ENCODE data around the gene ZNF646. TPM values are rescaled to one million over a fixed set of nuclear protein-coding genes. Genes with fewer than 3 reads are reported as not detected.

Gene ZNF646
- total RNA-seq, 1 donor from 2014 or later = 18.4 TPM

DNA sequence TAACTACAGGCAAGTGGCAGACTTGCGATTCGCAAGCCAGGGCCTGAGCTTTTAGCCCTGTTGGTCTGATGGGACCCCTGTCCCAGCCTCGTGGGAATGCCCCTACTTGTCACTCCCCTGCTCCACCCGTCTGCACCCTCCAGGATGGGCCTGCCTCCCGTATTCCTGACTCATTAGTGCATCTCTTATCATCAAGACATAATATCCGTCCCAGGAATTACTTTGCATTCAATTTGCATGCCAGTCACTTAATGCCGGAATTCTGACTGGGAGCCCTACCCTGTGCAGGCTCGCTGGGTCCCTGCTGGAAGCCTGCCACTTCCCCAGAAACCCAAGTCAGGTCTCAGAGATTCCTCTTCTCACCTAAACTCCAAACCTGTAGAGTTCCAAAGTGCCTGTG is 11.2 kb downstream of the ZNF646 start:
- Mint-ChIP-seq H3K9me3 (ENCODE audit: unreplicated experiment) (no peaks in the 10 kb centered on the region), H3K27ac (ENCODE audit: unreplicated experiment) (no peak overlapping the region), H3K4me3 (ENCODE audit: unreplicated experiment) (no peak overlapping the region), H3K27me3 (ENCODE audit: unreplicated experiment) (no peaks in the 10 kb centered on the region), H3K4me1 (ENCODE audit: unreplicated experiment) (peaks cover 2% of the 10 kb centered on the region), H3K36me3 (ENCODE audit: unreplicated experiment) (peaks cover 8% of the 10 kb centered on the region)
- no peak for DNase-seq (ENCODE audit: extremely low spot score, unreplicated experiment)
- TF ChIP-seq, protein P1, sequence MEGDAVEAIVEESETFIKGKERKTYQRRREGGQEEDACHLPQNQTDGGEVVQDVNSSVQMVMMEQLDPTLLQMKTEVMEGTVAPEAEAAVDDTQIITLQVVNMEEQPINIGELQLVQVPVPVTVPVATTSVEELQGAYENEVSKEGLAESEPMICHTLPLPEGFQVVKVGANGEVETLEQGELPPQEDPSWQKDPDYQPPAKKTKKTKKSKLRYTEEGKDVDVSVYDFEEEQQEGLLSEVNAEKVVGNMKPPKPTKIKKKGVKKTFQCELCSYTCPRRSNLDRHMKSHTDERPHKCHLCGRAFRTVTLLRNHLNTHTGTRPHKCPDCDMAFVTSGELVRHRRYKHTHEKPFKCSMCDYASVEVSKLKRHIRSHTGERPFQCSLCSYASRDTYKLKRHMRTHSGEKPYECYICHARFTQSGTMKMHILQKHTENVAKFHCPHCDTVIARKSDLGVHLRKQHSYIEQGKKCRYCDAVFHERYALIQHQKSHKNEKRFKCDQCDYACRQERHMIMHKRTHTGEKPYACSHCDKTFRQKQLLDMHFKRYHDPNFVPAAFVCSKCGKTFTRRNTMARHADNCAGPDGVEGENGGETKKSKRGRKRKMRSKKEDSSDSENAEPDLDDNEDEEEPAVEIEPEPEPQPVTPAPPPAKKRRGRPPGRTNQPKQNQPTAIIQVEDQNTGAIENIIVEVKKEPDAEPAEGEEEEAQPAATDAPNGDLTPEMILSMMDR (IDR thresholded peaks at IDR 0.05) = no peak

DNA sequence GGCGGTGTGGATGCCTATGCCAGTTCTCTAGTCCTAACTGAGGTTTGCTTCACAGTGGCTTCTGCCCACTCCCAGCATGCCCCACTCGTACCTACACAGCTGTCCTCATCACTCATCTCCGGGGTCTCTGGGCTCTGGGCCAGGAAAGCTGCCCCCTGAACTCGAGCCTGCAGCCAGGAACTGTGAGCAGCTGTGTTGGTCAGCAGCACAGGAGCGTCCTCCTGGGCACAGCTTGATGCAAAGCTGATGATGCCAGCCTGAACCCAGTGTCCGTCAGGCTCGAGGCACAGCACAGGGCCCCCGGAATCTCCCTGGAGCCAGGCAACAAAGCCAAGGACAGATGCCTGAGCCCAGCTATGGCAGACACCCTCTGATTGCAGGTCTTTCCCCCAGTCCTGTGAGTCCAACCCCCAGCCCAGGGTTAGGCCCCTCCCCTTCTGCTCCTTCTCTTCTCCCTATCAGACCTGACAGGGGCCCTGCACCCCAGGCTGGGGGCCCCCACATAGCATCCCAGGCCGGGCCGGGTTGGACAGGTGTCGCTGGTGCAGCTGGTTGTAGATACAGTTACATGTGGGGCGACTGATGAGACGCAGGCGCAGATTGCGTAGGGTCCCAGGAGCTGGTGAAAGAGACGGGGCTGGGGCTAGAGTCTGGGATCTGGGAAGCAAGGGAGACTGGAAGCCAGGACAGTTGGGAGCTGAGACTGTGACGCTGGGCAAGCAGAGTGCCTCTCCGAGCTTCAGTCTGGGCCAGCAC is 11.8 kb downstream of the ZNF646 start:
- Mint-ChIP-seq H3K27ac (ENCODE audit: unreplicated experiment) (no peak overlapping the region), H3K27me3 (ENCODE audit: unreplicated experiment) (no peaks in the 10 kb centered on the region), H3K4me3 (ENCODE audit: unreplicated experiment) (no peak overlapping the region), H3K36me3 (ENCODE audit: unreplicated experiment) (peaks cover 8% of the 10 kb centered on the region), H3K4me1 (ENCODE audit: unreplicated experiment) (peaks cover 4% of the 10 kb centered on the region), H3K9me3 (ENCODE audit: unreplicated experiment) (no peaks in the 10 kb centered on the region)
- TF ChIP-seq, protein P1 (IDR thresholded peaks at IDR 0.05) = no peak
- no peak for DNase-seq (ENCODE audit: extremely low spot score, unreplicated experiment)

DNA sequence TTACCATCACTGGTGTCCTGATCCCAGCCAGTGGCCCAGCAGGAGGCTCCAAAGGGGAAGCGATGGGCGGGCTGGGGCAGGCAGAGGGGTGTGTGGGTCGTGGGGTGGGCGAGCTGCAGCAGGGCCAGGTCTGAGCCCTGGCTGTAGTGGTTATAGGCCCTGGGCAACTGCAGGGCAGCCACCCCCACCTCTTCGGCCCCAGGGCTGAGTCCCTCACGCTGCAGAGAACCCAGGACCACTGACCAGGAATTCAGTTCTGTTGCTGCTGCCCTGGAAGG is 12.3 kb downstream of the ZNF646 start:
- no peaks in the 10 kb centered on the region for H3K27me3 Mint-ChIP-seq (ENCODE audit: unreplicated experiment)
- peaks cover 8% of the 10 kb centered on the region for H3K36me3 Mint-ChIP-seq (ENCODE audit: unreplicated experiment)
- H3K27ac Mint-ChIP-seq (ENCODE audit: unreplicated experiment) = no peak overlapping the region

DNA sequence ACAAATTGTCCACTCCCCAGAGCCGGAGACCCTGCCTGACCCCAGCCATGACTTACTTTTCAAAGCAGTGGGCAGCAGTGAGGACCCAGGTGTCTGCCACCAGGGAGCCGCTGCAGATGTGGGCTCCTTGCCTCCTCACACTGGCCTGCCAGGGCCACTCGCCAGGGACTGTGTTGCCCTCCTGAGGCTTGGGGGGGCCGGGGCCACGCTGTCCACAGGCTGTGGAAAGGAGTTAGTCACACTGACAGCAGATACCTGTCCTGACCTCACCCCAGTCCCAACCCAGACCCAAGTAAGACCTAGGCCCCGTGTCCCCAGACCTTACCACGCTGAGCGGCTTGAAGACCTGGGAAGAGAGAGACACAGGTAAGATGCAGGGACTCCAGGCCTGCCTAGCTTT is 13.3 kb downstream of the ZNF646 start:
- no peaks in the 10 kb centered on the region for H3K9me3 Mint-ChIP-seq (ENCODE audit: unreplicated experiment)
- peaks cover 8% of the 10 kb centered on the region for H3K36me3 Mint-ChIP-seq (ENCODE audit: unreplicated experiment)
- no peak overlapping the region for H3K4me3 Mint-ChIP-seq (ENCODE audit: unreplicated experiment)
- H3K27ac Mint-ChIP-seq (ENCODE audit: unreplicated experiment) = no peak overlapping the region
- no peaks in the 10 kb centered on the region for H3K27me3 Mint-ChIP-seq (ENCODE audit: unreplicated experiment)
- no peak for DNase-seq (ENCODE audit: extremely low spot score, unreplicated experiment)
- TF ChIP-seq, protein P1 (IDR thresholded peaks at IDR 0.05) = no peak
- H3K4me1 Mint-ChIP-seq (ENCODE audit: unreplicated experiment) = peaks cover 6% of the 10 kb centered on the region

More for the DNA sequence above, 12.3 kb downstream of the ZNF646 start:
- no peak overlapping the region for H3K4me3 Mint-ChIP-seq (ENCODE audit: unreplicated experiment)
- no peaks in the 10 kb centered on the region for H3K9me3 Mint-ChIP-seq (ENCODE audit: unreplicated experiment)
- TF ChIP-seq, protein P1 (IDR thresholded peaks at IDR 0.05) = no peak
- peaks cover 4% of the 10 kb centered on the region for H3K4me1 Mint-ChIP-seq (ENCODE audit: unreplicated experiment)
- DNase-seq (ENCODE audit: extremely low spot score, unreplicated experiment) = no peak

DNA sequence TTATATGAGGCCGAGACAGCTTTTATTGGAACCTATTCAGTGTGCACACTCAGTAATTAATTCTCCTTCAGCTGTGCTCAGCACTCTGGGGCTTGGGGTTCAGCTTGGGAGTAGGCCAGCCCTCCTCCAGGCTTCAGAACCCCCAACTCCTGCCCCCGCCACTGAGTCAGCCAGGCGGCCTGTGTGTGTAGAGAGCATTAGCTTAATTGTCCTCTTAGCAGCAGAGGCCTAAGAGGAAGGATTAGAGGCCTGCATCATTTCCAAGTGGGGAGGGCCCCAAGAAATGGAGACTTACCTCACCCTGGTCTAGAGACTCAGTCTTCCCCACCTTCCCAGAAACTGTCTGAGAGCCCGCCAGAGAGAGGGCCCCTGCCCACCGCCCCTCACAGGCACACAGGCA is 13.7 kb downstream of the ZNF646 start:
- Mint-ChIP-seq H3K9me3 (ENCODE audit: unreplicated experiment) (no peaks in the 10 kb centered on the region), H3K27ac (ENCODE audit: unreplicated experiment) (no peak overlapping the region), H3K36me3 (ENCODE audit: unreplicated experiment) (peaks cover 8% of the 10 kb centered on the region), H3K4me1 (ENCODE audit: unreplicated experiment) (peaks cover 10% of the 10 kb centered on the region), H3K4me3 (ENCODE audit: unreplicated experiment) (no peak overlapping the region), H3K27me3 (ENCODE audit: unreplicated experiment) (no peaks in the 10 kb centered on the region)
- TF ChIP-seq, protein P1 (IDR thresholded peaks at IDR 0.05) = no peak
- no peak for DNase-seq (ENCODE audit: extremely low spot score, unreplicated experiment)

All from osteocyte (in vitro differentiated cells).